Measurements from ENCODE around the gene LIMS4.
"Not testable (repeated sequence)": the region's sequence is repeated elsewhere in the genome, so short reads cannot be mapped to it uniquely, and the experiment has no call there.

DNA sequence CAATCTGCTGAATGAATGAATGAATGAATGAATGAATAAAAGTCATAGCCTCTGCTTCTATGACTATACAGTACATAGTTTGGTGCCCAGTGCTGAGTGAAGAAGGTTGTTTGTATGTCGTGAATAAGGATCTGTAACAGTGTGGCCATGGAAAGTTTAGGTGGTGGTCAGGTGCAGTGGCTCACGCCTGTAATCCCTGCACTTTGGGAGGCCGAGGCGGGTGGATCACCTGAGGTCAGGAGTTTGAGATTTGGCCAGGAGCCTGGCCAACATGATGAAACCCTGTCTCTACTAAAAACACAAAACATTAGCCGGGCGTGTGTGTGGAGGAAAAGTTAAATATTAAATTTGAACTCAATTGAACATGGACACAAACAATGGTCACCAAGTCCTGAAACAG lies 4.3 kb upstream of the LIMS4 start:
- TF ChIP-seq, protein P1, sequence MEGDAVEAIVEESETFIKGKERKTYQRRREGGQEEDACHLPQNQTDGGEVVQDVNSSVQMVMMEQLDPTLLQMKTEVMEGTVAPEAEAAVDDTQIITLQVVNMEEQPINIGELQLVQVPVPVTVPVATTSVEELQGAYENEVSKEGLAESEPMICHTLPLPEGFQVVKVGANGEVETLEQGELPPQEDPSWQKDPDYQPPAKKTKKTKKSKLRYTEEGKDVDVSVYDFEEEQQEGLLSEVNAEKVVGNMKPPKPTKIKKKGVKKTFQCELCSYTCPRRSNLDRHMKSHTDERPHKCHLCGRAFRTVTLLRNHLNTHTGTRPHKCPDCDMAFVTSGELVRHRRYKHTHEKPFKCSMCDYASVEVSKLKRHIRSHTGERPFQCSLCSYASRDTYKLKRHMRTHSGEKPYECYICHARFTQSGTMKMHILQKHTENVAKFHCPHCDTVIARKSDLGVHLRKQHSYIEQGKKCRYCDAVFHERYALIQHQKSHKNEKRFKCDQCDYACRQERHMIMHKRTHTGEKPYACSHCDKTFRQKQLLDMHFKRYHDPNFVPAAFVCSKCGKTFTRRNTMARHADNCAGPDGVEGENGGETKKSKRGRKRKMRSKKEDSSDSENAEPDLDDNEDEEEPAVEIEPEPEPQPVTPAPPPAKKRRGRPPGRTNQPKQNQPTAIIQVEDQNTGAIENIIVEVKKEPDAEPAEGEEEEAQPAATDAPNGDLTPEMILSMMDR (IDR thresholded peaks at IDR 0.05; ENCODE audit: low read length), result not testable (repeated sequence)
- not testable (repeated sequence) for TF ChIP-seq EZH2 (IDR thresholded peaks at IDR 0.05; ENCODE audit: borderline replicate concordance, low read length)

Measured in OCI-LY1 (cell line).